Activated CD8-positive, alpha-beta T cell treated with anti-CD3 and anti-CD28 coated beads, Interleukin-2, amount 10 ng/mL, durations not matched to agents 7 days and 5 days (primary cell): ENCODE measurements around the gene NABP1. TPM values are rescaled to one million over a fixed set of nuclear protein-coding genes. Genes with fewer than 3 reads are reported as not detected.

Experiments used
- ATAC-seq: fragments of 150-1000 bp; cut with Tn5 transposase; one replicate; pipeline ENCODE4 v1.10.0; 2021; ENCODE audit warnings: moderate library complexity
- CTCF ChIA-PET: fragments of 350-600 bp; sonication (Branson Sonifier 250); formaldehyde crosslinking; loops from one replicate; lab custom pipeline; 2021; ENCODE audit warnings: antibody characterized with exemption; lab: Charles Lee
- POLR2A ChIA-PET: fragments of 350-600 bp; sonication (Branson Sonifier 250); formaldehyde crosslinking; loops from one replicate; lab custom pipeline; 2021; ENCODE audit warnings: antibody characterized with exemption; lab: Charles Lee
- DNase-seq: peaks from one replicate; pipeline ENCODE4 v3.0.0-alpha.2; 2020
- H3K27ac Mint-ChIP-seq: one replicate; pipeline ENCODE4 v1.8.0; 2021; ENCODE audit warnings: mild to moderate bottlenecking, mixed read lengths
- H3K27me3 Mint-ChIP-seq: one replicate; pipeline ENCODE4 v1.8.0; 2021; ENCODE audit warnings: low read depth, mixed read lengths
- H3K36me3 Mint-ChIP-seq: one replicate; pipeline ENCODE4 v1.8.0; 2021; ENCODE audit warnings: low read depth, mixed read lengths
- H3K4me1 Mint-ChIP-seq: one replicate; pipeline ENCODE4 v1.8.0; 2021; ENCODE audit warnings: low read depth, mixed read lengths
- H3K4me3 Mint-ChIP-seq: one replicate; pipeline ENCODE4 v1.8.0; 2021; ENCODE audit warnings: mild to moderate bottlenecking, mixed read lengths
- H3K9me3 Mint-ChIP-seq: one replicate; pipeline ENCODE4 v1.8.0; 2022; ENCODE audit warnings: mixed read lengths; ENCODE audit not compliant: insufficient read depth
- total RNA-seq, 2 experiments: library from RNA; stranded (reverse); gene quantifications; one replicate each; pipeline ENCODE4 v1.2.3, GENCODE V29; 2021

NABP1 gene
- total RNA-seq, 2 experiments from 2014 or later: 52.4 to 54.1 TPM

DNA sequence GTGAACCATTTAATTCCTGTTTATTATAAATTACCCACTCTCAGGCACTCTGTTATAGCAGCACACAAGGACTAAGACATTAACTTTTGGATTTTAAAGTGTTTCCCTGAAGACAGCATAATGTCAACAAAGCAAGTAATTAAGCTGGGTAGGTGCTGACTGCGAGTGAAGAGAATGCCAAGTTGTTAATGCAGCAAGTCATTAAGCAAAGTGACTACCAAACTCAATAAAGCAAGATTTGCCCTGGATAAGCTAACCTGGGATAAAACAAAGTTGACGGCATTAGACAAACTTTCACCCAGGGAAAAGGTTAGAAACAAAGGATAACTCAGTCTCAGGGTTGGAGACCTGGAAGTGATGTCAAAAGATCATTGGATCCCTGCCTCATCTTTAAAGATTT, 28.4 kb upstream of the NABP1 start:
- ATAC-seq (no peak), DNase-seq (no peak)
- Mint-ChIP-seq H3K36me3 (peaks cover 1% of the 10 kb centered on the region), H3K4me3 (no peak overlapping the region), H3K27me3 (no peaks in the 10 kb centered on the region), H3K27ac (no peak overlapping the region), H3K9me3 (peaks cover 3% of the 10 kb centered on the region), H3K4me1 (peaks cover 5% of the 10 kb centered on the region)
- CTCF ChIA-PET: interaction anchor here (0.8 kb wide), 1 partner anchor 27 kb away, joined by 3 read pairs; no protein-coding TSS in a partner anchor
- POLR2A ChIA-PET: no interaction called here

DNA sequence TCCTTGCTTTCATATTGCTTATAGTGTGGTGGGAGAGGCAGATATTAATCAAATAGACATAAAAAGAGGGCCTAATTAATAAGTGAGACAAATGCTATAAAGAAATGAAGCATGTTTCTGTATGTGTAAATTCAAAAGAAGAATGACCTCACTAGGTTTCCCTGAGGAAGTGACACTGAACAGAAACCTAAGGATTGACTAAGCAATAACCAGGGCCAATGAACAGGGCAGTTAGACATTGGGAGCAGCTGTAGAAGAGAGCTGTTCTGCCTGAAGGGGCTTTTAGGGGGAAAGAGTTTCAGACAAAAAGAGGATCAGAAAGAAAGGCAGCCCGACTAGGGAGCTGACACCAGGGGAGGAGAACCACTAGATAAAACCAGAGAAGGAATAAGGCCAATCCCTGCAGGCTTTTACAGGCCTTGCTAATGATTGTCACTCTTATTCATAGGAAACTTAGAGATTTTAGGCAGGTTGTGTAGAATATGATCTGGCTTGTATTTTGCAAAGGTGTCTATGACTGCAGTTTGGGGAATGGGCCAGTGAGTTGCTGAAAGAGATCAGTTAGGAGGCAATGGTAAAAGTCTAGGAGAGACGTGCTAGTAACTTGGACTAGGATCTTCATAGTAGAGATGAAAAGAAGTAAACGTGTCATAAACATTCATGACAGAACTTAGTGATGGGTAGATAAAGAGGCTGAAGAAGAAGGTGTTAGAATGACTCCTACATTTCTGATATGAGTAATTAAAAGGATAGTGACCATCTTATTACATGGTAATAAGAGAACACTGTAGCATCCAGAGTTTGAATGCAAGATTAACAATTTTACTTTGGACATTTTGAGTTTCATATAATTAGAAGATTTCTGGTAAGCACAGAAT, 26.8 kb upstream of the NABP1 start:
- Mint-ChIP-seq H3K4me3 (no peak overlapping the region), H3K4me1 (peaks cover 5% of the 10 kb centered on the region), H3K9me3 (peaks cover 3% of the 10 kb centered on the region), H3K27ac (no peak overlapping the region), H3K36me3 (peaks cover 1% of the 10 kb centered on the region), H3K27me3 (no peaks in the 10 kb centered on the region)
- no peak for ATAC-seq
- ChIA-PET CTCF (no interaction called here), POLR2A (no interaction called here)
- no peak for DNase-seq

DNA sequence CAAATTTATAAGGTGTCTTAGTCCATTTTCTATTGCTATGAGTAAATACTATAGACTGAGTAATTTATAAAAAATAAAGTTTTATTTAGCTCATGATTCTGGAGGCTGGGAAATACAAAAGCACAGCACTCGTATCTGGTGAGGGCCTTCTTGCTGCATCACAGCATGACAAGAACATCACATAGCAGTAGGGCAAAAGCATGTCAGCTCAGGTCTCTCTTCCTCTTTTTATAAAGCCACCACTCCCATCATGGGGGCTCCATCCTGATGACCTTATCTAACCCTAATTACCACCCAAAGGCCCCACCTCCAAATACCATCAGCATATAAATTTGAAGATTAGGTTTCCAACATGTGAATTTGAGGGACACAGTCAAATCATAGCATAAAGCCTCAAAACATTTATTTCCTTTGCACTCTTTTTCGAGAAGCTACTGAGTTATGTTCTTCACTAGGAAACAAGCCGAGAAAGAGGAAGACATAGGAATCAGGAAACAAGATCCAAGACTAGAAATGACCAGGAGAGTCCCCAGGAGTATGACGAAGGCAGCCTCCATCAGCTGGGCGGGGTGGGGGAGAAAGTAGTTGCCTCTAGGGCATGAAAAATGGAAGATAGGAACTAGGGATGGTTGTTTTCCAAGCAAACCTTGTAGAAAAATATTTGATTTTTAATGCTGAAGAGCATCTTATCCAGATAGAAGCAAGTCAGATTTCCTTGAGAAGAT, 24.1 kb upstream of the NABP1 start:
- Mint-ChIP-seq H3K27ac (no peak overlapping the region), H3K36me3 (no peaks in the 10 kb centered on the region), H3K4me1 (peaks cover 5% of the 10 kb centered on the region), H3K9me3 (no peaks in the 10 kb centered on the region), H3K27me3 (no peaks in the 10 kb centered on the region), H3K4me3 (no peak overlapping the region)
- ATAC-seq: no peak
- DNase-seq: no peak
- ChIA-PET POLR2A (interaction anchor here (2.3 kb wide), 1 partner anchor 24 kb away, joined by 8 read pairs; the partner anchor contains the start of gene NABP1), CTCF (interaction anchor here (1.8 kb wide), 1 partner anchor 15 kb away, joined by 4 read pairs; no protein-coding TSS in a partner anchor)

DNA sequence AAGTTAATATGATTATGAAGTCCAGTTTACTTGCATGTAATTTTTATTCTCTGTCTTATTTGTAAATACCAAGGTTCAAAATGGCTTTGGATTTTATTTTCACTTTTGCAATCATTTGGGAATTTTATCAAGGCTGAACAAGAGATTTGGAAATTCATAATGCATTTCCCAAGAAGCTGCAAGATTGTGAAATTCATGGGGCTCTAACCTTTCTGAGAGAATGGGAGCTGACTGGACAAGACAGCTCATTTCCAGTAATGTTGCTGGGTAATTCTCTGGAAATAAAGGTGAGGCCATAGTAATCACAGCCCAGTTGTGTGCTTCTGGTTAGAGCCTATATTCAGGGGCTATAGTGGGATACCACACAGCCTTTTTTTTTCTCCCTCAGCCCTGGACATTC, 21.5 kb upstream of the NABP1 start:
- POLR2A ChIA-PET: interaction anchor here (0.9 kb wide), 1 partner anchor 21 kb away, joined by 4 read pairs; the partner anchor contains the start of gene NABP1

DNA sequence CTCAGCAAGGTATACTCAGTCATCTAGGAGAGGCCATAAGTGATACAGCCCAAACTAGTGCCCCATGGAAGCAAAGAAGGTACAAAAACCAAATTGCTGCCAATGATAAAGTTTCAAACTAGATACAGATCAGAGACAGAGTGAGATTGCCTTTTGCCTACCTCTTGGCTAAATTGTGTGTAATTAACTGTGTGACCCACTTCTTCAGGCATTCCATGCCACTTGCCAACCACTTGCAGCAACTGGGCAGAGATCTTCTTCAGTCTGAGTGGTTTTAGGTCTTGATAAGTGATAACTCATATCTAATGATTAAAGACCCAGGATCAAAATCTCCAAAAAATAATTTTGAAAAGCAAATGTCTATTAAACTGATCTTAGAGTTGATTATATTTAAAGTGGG, 21.1 kb upstream of the NABP1 start:
- ChIA-PET CTCF (interaction anchor here (1.3 to 1.8 kb wide), 2 partner anchors 10 to 19 kb away, joined by 3 to 6 read pairs; no protein-coding TSS in a partner anchor), POLR2A (interaction anchor here (0.9 to 1.4 kb wide), 3 partner anchors 19 to 21 kb away, joined by 3 to 4 read pairs (median 4); partner anchors contain the start of gene NABP1)
- Mint-ChIP-seq H3K4me3 (no peak overlapping the region), H3K27ac (no peak overlapping the region), H3K27me3 (no peaks in the 10 kb centered on the region), H3K36me3 (no peaks in the 10 kb centered on the region), H3K4me1 (peaks cover 9% of the 10 kb centered on the region), H3K9me3 (no peaks in the 10 kb centered on the region)
- DNase-seq (no peak), ATAC-seq (no peak)

More for the DNA sequence above, 21.5 kb upstream of the NABP1 start:
- Mint-ChIP-seq H3K9me3 (no peaks in the 10 kb centered on the region), H3K27me3 (no peaks in the 10 kb centered on the region), H3K36me3 (no peaks in the 10 kb centered on the region), H3K27ac (no peak overlapping the region), H3K4me3 (no peak overlapping the region), H3K4me1 (peaks cover 7% of the 10 kb centered on the region)
- ATAC-seq (no peak), DNase-seq (no peak)
- CTCF ChIA-PET: interaction anchor here (1.3 kb wide), 1 partner anchor 18 kb away, joined by 3 read pairs; no protein-coding TSS in a partner anchor

DNA sequence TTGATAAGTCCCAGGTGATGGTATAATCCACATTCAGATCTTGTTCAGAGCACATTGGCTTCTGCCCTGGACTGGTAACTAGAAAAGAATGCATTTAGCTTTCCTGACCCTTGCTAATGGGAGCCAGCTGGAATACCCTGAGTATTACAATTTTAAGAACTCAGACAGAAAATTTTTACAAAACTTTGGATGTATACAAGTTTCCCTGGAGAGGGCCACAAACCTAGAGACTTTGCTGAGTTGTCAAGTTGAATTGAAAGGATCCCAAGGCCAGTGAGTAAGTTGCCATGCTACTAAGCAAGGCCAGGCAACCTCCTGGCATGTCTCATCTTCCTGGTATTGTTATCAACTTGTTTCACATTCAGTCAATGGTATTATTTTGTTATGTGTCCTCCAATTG, 20.0 kb upstream of the NABP1 start:
- Mint-ChIP-seq H3K27ac (no peak overlapping the region), H3K4me1 (peaks cover 9% of the 10 kb centered on the region), H3K4me3 (no peak overlapping the region), H3K9me3 (no peaks in the 10 kb centered on the region), H3K36me3 (no peaks in the 10 kb centered on the region), H3K27me3 (no peaks in the 10 kb centered on the region)
- CTCF ChIA-PET: interaction anchor here (0.7 to 1.8 kb wide), 3 partner anchors 8 to 19 kb away, joined by 3 to 6 read pairs (median 5); no protein-coding TSS in a partner anchor
- ATAC-seq: no peak
- POLR2A ChIA-PET: interaction anchor here (1.1 to 1.4 kb wide), 2 partner anchors 18 to 19 kb away, joined by 3 to 4 read pairs; partner anchors contain the start of gene NABP1
- DNase-seq: no peak

DNA sequence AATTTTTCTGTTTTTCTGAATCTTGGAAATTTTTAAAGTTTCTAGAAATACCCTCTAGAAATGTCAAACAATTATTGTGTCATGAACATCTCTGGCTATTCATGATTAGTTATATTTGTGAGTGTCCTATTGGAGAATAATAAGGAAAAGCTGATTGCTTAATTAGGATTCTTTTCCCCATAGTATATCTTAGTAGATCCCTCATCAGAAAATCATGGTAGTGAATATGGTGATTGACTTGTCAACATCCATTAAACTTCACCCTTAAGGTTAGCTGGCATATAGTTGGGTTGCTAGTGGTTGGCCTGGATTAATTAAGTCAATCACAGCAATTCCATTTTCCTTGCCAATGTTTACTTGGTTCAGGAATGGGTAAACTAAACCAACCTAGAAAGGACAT, 18.7 kb upstream of the NABP1 start:
- ATAC-seq: no peak
- Mint-ChIP-seq H3K27ac (no peak overlapping the region), H3K4me3 (no peak overlapping the region), H3K36me3 (peaks cover 2% of the 10 kb centered on the region), H3K9me3 (peaks cover under 1% of the 10 kb centered on the region), H3K27me3 (no peaks in the 10 kb centered on the region), H3K4me1 (peaks cover 10% of the 10 kb centered on the region)
- DNase-seq: no peak
- ChIA-PET POLR2A (interaction anchor here (1.3 kb wide), 1 partner anchor 18 kb away, joined by 4 read pairs; no protein-coding TSS in a partner anchor), CTCF (interaction anchor here (1.1 to 2.0 kb wide), 4 partner anchors 15 to 35 kb away, joined by 3 to 10 read pairs (median 4); no protein-coding TSS in a partner anchor)

DNA sequence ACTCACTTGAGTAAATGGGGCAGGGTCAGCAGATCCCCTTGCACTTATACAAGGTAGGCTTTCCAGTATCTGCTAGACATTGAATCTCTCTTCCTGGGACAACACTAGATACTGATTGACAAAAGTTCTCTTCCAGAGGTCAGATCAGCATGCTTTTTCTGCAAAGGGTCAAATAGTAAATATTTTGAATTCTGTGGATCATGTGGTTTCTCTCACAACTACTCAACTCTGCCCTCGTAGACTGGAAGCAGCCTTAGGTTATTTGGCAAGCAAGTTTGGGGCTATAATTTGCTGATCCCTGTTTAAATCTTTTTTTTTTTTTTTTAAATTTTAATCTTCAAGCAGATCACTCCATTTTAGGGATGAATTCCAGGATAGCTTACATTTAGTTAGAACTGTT, 17.4 kb upstream of the NABP1 start:
- ChIA-PET POLR2A (interaction anchor here (0.6 to 1.0 kb wide), 2 partner anchors 17 to 18 kb away, joined by 3 to 4 read pairs; partner anchors contain the start of gene NABP1), CTCF (interaction anchor here (1.4 to 2.0 kb wide), 2 partner anchors 9 to 16 kb away, joined by 3 to 10 read pairs; no protein-coding TSS in a partner anchor)
- H3K4me1 Mint-ChIP-seq: peaks cover 24% of the 10 kb centered on the region
- ATAC-seq (no peak), DNase-seq (no peak)
- peaks cover 9% of the 10 kb centered on the region for H3K36me3 Mint-ChIP-seq
- H3K9me3 Mint-ChIP-seq: peaks cover 7% of the 10 kb centered on the region
- no peak overlapping the region for H3K27ac Mint-ChIP-seq
- H3K27me3 Mint-ChIP-seq: no peaks in the 10 kb centered on the region
- no peak overlapping the region for H3K4me3 Mint-ChIP-seq

DNA sequence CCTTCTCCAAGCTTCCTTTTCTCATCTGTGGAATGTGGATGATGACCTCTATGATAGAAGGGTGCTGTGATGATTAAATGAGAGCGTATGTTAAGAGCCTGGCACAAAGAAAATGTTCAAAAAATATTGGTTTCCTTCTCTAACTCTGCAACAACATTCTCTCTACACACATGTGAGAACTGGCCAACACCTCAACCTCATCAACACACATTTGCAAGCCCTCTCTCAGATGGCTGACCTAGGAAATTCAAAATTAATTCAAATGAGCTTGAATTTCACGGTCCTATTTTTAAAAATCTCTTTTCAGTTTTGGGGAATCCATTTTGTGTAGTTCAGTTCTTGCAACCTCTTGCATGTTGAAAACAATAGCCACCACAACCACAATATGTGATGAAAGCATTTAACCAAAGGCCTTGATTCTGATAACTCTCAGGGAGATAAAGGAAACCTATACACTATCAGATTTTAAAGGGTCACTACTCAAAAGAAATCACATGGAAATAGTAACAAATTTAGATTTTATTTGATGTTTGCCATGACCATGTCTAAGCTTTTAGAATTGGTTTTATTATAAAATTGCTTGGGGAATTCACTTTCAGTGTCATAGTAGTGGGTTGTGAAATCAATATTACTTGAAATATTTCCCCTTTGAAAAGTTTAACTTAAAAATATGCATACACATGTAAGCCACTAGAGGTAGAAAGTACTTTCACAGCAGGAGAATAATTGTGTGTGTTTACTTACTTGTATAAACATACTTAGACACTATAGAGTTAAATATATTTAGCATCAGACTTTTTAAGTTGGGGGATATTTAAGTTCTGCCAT, 16.6 kb upstream of the NABP1 start:
- Mint-ChIP-seq H3K4me3 (no peak overlapping the region), H3K9me3 (peaks cover 7% of the 10 kb centered on the region), H3K36me3 (peaks cover 9% of the 10 kb centered on the region), H3K4me1 (peaks cover 28% of the 10 kb centered on the region), H3K27ac (no peak overlapping the region), H3K27me3 (no peaks in the 10 kb centered on the region)
- ChIA-PET CTCF (interaction anchor here (1.0 to 2.0 kb wide), 3 partner anchors 8 to 106 kb away, joined by 3 to 10 read pairs (median 3); no protein-coding TSS in a partner anchor), POLR2A (interaction anchor here (0.6 to 1.6 kb wide), 4 partner anchors 16 to 547 kb away, joined by 3 to 8 read pairs (median 4); partner anchors contain the start of gene NABP1)
- no peak for DNase-seq
- ATAC-seq: no peak

DNA sequence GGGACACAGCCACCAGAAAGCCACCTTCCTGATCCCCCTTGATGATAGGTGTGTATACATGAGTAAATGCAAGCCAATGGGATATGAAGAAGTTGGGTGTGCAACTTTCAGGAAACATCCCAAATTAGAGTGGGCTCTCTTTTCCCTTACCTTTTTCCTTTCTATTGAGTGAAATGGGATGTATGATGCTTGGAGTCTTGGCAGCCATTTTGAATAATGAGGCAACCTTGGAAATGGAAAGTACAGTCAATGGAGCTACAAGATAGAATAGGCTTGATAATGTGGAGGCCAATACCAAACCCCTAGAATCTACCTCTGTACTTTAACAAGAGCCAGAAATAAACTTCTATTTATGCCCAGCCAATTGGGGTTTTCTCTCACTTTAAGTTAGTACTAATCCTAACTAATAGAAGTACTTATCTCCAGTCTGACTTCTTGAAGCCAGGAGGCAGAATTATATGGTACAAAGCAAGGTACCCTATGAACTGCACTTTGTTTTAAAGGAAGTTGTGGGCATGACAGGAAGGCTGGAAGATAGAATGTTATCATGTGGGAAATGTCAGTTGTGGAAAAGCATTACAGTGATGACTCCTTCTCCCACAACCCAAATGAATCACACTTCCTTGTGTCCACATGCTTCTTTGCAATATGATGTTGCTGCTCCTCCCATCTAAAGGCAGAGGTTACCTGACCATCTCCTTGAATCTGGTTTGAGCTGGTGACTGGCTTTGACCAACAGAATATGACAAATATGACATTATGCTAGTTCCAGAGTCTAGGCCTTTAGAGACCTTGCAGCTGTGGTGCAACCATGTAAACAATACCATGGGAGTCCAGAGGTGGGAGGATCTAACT, 12.9 kb upstream of the NABP1 start:
- ATAC-seq (no peak), DNase-seq (no peak)
- H3K4me3 Mint-ChIP-seq: no peak overlapping the region
- H3K27me3 Mint-ChIP-seq: no peaks in the 10 kb centered on the region
- ChIA-PET CTCF (interaction anchor here (1.1 to 1.5 kb wide), 2 partner anchors 12 to 98 kb away, joined by 3 read pairs; no protein-coding TSS in a partner anchor), POLR2A (interaction anchor here (0.7 to 1.9 kb wide), 2 partner anchors 11 to 13 kb away, joined by 3 to 6 read pairs; partner anchors contain the start of gene NABP1)
- peaks cover 7% of the 10 kb centered on the region for H3K9me3 Mint-ChIP-seq
- H3K36me3 Mint-ChIP-seq: peaks cover 9% of the 10 kb centered on the region
- H3K27ac Mint-ChIP-seq: no peak overlapping the region
- H3K4me1 Mint-ChIP-seq: peaks cover 37% of the 10 kb centered on the region
